ENCODE data around the gene HOXA4.

Gene HOXA4

DNA sequence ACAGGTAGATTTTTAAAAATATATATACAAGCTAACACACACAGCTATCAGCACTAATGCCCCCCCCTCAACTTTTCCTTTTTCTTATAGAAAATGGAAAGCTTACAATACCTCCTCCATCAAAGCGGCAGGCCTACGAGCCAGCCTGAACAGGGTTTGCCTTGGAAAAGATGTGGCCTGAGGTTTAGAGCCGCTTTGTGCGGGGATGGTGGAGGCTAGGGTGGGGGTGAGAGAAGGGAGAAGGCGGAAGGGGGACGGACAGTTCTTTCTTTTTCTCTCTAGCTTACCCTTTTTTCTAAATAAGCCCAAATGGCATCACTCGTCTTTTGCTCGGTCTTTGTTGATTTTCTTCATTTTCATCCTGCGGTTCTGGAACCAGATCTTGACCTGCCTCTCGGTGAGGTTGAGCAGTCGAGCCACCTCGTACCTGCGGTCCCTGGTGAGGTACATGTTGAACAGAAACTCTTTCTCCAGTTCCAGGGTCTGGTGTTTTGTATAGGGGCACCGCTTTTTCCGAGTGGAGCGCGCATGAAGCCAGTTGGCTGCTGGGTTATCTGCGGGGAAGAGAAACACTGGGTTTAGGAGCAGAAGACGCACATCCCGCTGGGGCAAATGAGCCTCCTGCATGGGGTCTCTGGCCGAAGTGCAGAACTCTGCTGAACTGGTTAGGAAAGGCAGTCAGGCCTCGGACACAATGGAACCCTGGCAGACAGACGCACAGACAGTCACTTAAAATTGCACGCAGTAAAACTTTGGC is 32.9 kb upstream of the HOXA4 start:
- H3K27me3 ChIP-seq (ENCODE audit: control insufficient read depth, low read length), result peaks cover 63% of the 10 kb centered on the region
- H3K9me3 ChIP-seq (ENCODE audit: control insufficient read depth, insufficient read depth, low read length), result no peaks in the 10 kb centered on the region
- no peak for TF ChIP-seq EZH2phosphoT487 (IDR thresholded peaks at IDR 0.05; ENCODE audit: borderline replicate concordance, low read length)
- TF ChIP-seq, protein P1, sequence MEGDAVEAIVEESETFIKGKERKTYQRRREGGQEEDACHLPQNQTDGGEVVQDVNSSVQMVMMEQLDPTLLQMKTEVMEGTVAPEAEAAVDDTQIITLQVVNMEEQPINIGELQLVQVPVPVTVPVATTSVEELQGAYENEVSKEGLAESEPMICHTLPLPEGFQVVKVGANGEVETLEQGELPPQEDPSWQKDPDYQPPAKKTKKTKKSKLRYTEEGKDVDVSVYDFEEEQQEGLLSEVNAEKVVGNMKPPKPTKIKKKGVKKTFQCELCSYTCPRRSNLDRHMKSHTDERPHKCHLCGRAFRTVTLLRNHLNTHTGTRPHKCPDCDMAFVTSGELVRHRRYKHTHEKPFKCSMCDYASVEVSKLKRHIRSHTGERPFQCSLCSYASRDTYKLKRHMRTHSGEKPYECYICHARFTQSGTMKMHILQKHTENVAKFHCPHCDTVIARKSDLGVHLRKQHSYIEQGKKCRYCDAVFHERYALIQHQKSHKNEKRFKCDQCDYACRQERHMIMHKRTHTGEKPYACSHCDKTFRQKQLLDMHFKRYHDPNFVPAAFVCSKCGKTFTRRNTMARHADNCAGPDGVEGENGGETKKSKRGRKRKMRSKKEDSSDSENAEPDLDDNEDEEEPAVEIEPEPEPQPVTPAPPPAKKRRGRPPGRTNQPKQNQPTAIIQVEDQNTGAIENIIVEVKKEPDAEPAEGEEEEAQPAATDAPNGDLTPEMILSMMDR (IDR thresholded peaks at IDR 0.05; ENCODE audit: low read depth, low read length, poor library complexity, severe bottlenecking), result no peak
- H3K4me2 ChIP-seq (ENCODE audit: low read length), result no peak overlapping the region
- H3K4me1 ChIP-seq (ENCODE audit: control insufficient read depth, low read length), result peaks cover 19% of the 10 kb centered on the region
- H3K79me2 ChIP-seq (ENCODE audit: control insufficient read depth, low read length), result no peaks in the 10 kb centered on the region
- H3K9me2 ChIP-seq (replicated peaks; ENCODE audit: control insufficient read depth, low read length), result no peaks in the 10 kb centered on the region
- no peaks in the 10 kb centered on the region; the same call in 1 of the 2 replicates for H3F3A ChIP-seq (ENCODE audit: control insufficient read depth, insufficient read depth)
- no peaks in the 10 kb centered on the region for H4K20me1 ChIP-seq (ENCODE audit: control insufficient read depth, insufficient read depth, low read depth, low read length)
- H3K27ac ChIP-seq (ENCODE audit: low read depth, low read length), result no peak overlapping the region
- no peaks in the 10 kb centered on the region for H3K36me3 ChIP-seq (ENCODE audit: control insufficient read depth, low read length)
- H3K4me3 ChIP-seq (ENCODE audit: low read length), result no peak overlapping the region

- Histone ChIP-seq H3K9me3 (ENCODE audit: control insufficient read depth, insufficient read depth, low read length) (no peaks in the 10 kb centered on the region), H3K27ac (ENCODE audit: low read depth, low read length) (no peak overlapping the region), H3K4me2 (ENCODE audit: low read length) (no peak overlapping the region), H4K20me1 (ENCODE audit: control insufficient read depth, insufficient read depth, low read depth, low read length) (no peaks in the 10 kb centered on the region), H3K27me3 (ENCODE audit: control insufficient read depth, low read length) (peaks cover 63% of the 10 kb centered on the region), H3F3A (ENCODE audit: control insufficient read depth, insufficient read depth) (no peaks in the 10 kb centered on the region; the same call in 1 of the 2 replicates), H3K9me2 (replicated peaks; ENCODE audit: control insufficient read depth, low read length) (no peaks in the 10 kb centered on the region), H3K4me1 (ENCODE audit: control insufficient read depth, low read length) (peaks cover 20% of the 10 kb centered on the region), H3K4me3 (ENCODE audit: low read length) (no peak overlapping the region), H3K36me3 (ENCODE audit: control insufficient read depth, low read length) (no peaks in the 10 kb centered on the region), H3K79me2 (ENCODE audit: control insufficient read depth, low read length) (no peaks in the 10 kb centered on the region)
- TF ChIP-seq EZH2phosphoT487 (IDR thresholded peaks at IDR 0.05; ENCODE audit: borderline replicate concordance, low read length), result no peak
- TF ChIP-seq, protein P1 (IDR thresholded peaks at IDR 0.05; ENCODE audit: low read depth, low read length, poor library complexity, severe bottlenecking), result no peak
Measured at GRCh38 chr7:27162561-27163287, 32.2 kb upstream of the HOXA4 start.

DNA sequence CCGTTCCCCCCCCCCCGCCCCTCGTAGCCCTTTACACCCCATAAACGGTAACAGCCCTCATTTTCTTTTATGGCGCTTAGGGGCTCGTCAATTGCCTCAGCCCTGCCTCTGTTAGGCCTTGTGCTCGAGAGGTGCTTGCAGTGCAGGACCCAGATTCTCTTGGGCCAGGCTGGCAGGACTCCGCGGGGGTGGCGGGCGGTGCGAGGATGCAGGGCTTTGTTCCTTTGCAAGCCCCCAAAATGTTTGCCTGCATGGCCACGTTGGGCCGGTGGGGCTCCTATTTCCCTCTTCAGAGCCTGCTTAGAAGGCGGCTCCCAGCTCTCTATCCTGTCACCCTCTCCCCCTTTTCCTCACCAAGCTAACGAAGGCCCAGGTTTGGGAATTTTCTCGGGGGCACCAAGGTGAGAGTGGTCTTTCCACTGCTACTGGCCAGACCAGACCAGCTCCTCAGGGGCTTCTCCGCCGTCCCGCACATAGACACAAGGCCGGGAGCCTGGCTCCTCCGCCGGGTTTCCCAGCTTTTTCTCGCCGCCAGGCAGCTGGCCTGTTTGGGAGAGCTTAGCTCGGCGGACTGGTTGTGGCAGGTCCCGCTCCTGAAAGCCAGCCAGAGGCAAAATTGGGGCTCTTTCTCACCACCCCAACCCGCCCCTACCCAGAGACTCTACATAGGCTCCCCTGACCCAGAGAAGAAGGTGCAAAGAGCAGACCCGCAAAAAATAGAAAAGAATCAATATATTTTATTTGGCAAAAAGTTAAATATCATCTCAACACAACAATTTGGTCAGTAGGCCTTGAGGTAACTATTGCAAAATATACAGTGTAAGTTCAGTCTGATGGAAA is 31.4 kb upstream of the HOXA4 start:
- H3K27ac ChIP-seq (ENCODE audit: low read depth, low read length), result no peak overlapping the region
- no peaks in the 10 kb centered on the region for H4K20me1 ChIP-seq (ENCODE audit: control insufficient read depth, insufficient read depth, low read depth, low read length)
- no peaks in the 10 kb centered on the region for H3K9me3 ChIP-seq (ENCODE audit: control insufficient read depth, insufficient read depth, low read length)
- no peaks in the 10 kb centered on the region for H3K79me2 ChIP-seq (ENCODE audit: control insufficient read depth, low read length)
- H3K9me2 ChIP-seq (replicated peaks; ENCODE audit: control insufficient read depth, low read length), result no peaks in the 10 kb centered on the region
- peaks cover 63% of the 10 kb centered on the region for H3K27me3 ChIP-seq (ENCODE audit: control insufficient read depth, low read length)
- H3K4me2 ChIP-seq (ENCODE audit: low read length), result peak overlapping the region; percentile 93
- no peaks in the 10 kb centered on the region; the same call in 1 of the 2 replicates for H3F3A ChIP-seq (ENCODE audit: control insufficient read depth, insufficient read depth)
- no peaks in the 10 kb centered on the region for H3K36me3 ChIP-seq (ENCODE audit: control insufficient read depth, low read length)
- H3K4me1 ChIP-seq (ENCODE audit: control insufficient read depth, low read length), result peaks cover 20% of the 10 kb centered on the region
- no peak overlapping the region; the same call in 1 of the 2 replicates for H3K4me3 ChIP-seq (ENCODE audit: low read length)
- no peak for TF ChIP-seq EZH2phosphoT487 (IDR thresholded peaks at IDR 0.05; ENCODE audit: borderline replicate concordance, low read length)
- TF ChIP-seq, protein P1 (IDR thresholded peaks at IDR 0.05; ENCODE audit: low read depth, low read length, poor library complexity, severe bottlenecking), result no peak

Data from DOHH2 (cell line).